Immature natural killer cell (primary cell): Measurements from ENCODE around the gene HELT. TPM values are rescaled to one million over a fixed set of nuclear protein-coding genes. Genes with fewer than 3 reads are reported as not detected.
A peak's percentile ranks its signal among the peaks of the same experiment; 100 is the strongest.
"Not testable (repeated sequence)": the region's sequence is repeated elsewhere in the genome, so short reads cannot be mapped to it uniquely, and the experiment has no call there.

Experiments
- DNase-seq, 3 donors: peaks; one replicate each; pipeline ENCODE4 v3.0.0; 2022; ENCODE audit warnings: mixed read lengths in 1 of 3
- H3K27ac Mint-ChIP-seq, 6 donors: one replicate each; pipeline ENCODE4 v1.8.0; 2020; ENCODE audit warnings: mixed read lengths in 6 of 6, mild to moderate bottlenecking in 5 of 6, inconsistent platforms in 4 of 6, moderate library complexity in 3 of 6
- H3K27me3 Mint-ChIP-seq, 3 donors: one replicate each; pipeline ENCODE4 v1.8.0; 2020 to 2021; ENCODE audit warnings: low read depth in 3 of 3, mild to moderate bottlenecking in 3 of 3, mixed read lengths in 3 of 3, moderate library complexity in 3 of 3, inconsistent platforms in 1 of 3
- H3K36me3 Mint-ChIP-seq, 3 donors: one replicate each; pipeline ENCODE4 v1.8.0; 2020; ENCODE audit warnings: mixed read lengths in 3 of 3, inconsistent platforms in 2 of 3, mild to moderate bottlenecking in 2 of 3
- H3K4me1 Mint-ChIP-seq, 2 donors: one replicate each; pipeline ENCODE4 v1.8.0; 2020; ENCODE audit warnings: inconsistent platforms in 2 of 2, mild to moderate bottlenecking in 2 of 2, mixed read lengths in 2 of 2, moderate library complexity in 1 of 2
- H3K4me3 Mint-ChIP-seq, 5 donors: one replicate each; pipeline ENCODE4 v1.8.0; 2020; ENCODE audit warnings: mild to moderate bottlenecking in 5 of 5, mixed read lengths in 5 of 5, inconsistent platforms in 3 of 5, moderate library complexity in 3 of 5
- H3K9me3 Mint-ChIP-seq, 6 donors: one replicate each; pipeline ENCODE4 v1.8.0; 2020; ENCODE audit warnings: mild to moderate bottlenecking in 6 of 6, mixed read lengths in 6 of 6, inconsistent platforms in 4 of 6, moderate library complexity in 3 of 6
- polyA plus RNA-seq, 3 donors: library from polyadenylated mRNA; unstranded; fragments of 300-500 nt; fragmentation: Illumina TruSeq; gene quantifications; one replicate each; pipeline ENCODE4 v1.2.3, GENCODE V29; 2021

Gene HELT
- polyA plus RNA-seq, 3 donors from 2014 or later = not detected

- H3K4me1 Mint-ChIP-seq, H3K4me3 Mint-ChIP-seq, DNase-seq, H3K27me3 Mint-ChIP-seq, H3K9me3 Mint-ChIP-seq, H3K36me3 Mint-ChIP-seq, H3K27ac Mint-ChIP-seq: not testable (repeated sequence)
Observed at GRCh38 chr4:184990131-184990530, 28.2 kb upstream of the HELT start.

GRCh38 chr4:184991860-184992259 lies 26.4 kb upstream of the HELT start:
- peaks cover 0 to 3% (median 0%) of the 10 kb centered on the region in 3 donors for H3K27me3 Mint-ChIP-seq
- no peak overlapping the region for H3K27ac Mint-ChIP-seq
- no peak overlapping the region for H3K4me3 Mint-ChIP-seq
- no peaks in the 10 kb centered on the region for H3K36me3 Mint-ChIP-seq
- no peaks in the 10 kb centered on the region for H3K9me3 Mint-ChIP-seq
- no peaks in the 10 kb centered on the region for H3K4me1 Mint-ChIP-seq
- DNase-seq = no peak

DNA sequence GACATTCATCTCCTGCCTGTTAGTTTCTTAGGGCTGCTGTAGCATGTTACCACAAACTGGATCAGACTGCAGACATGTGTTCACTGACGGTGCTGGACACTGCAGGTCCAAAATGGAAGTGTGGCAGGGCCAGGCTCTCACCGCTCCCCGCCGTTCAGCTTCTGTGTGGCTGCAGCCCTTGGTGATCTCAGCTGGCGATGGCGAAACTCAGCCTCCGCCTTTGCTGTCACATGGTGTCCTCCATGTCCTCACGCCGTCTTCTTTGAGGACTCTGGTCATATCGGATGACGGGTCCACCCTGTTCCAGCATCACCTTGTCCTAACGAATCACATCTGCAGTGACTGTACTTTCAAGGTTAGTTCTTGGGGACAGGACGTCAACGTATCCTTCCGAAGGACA lies 25.9 kb upstream of the HELT start:
- H3K4me1 Mint-ChIP-seq = no peaks in the 10 kb centered on the region
- DNase-seq = no peak
- H3K9me3 Mint-ChIP-seq = no peaks in the 10 kb centered on the region
- H3K36me3 Mint-ChIP-seq = no peaks in the 10 kb centered on the region
- peaks cover 0 to 3% (median 0%) of the 10 kb centered on the region in 3 donors for H3K27me3 Mint-ChIP-seq
- H3K4me3 Mint-ChIP-seq = no peak overlapping the region
- H3K27ac Mint-ChIP-seq = no peak overlapping the region

- Mint-ChIP-seq H3K27ac (no peak overlapping the region), H3K9me3 (no peaks in the 10 kb centered on the region), H3K36me3 (no peaks in the 10 kb centered on the region), H3K4me3 (no peak overlapping the region), H3K27me3 (peaks cover 0 to 3% (median 0%) of the 10 kb centered on the region in 3 donors), H3K4me1 (no peaks in the 10 kb centered on the region)
- no peak for DNase-seq
Observed at GRCh38 chr4:184993247-184993646, 25.0 kb upstream of the HELT start.

DNA sequence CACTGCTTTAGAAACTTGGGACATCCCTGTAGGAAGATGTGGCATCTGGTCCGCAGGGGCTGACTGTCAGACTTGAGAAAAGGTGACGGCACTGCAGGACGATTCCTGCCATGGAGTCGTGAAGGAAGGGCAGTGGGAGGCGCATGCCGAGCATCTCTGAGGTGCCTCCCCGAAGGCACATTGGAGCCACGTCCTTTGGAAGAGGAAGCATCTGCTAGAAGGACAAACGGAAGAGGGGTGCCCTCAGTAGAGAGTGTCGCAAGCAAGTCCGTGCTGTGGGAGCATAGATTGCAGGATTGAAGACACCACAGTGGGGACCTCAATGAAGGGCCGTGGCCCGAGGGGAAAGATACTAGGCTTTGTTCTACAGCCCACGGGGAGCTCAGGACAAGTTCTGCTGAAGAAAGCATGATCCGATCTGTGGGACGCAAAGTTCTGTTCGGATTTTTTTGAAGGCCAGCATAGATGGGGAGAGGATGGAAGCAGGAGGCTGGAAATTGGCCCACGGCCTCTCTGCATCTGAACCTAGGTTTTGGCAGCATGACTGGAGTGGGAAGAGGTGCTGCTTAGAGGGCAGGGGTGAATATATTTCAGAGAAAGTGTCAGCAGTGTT lies 24.2 kb upstream of the HELT start:
- H3K36me3 Mint-ChIP-seq = no peaks in the 10 kb centered on the region
- H3K9me3 Mint-ChIP-seq = no peaks in the 10 kb centered on the region
- H3K4me1 Mint-ChIP-seq = no peaks in the 10 kb centered on the region
- DNase-seq = no peak
- no peak overlapping the region for H3K4me3 Mint-ChIP-seq
- H3K27ac Mint-ChIP-seq = no peak overlapping the region
- H3K27me3 Mint-ChIP-seq = peaks cover 0 to 3% (median 0%) of the 10 kb centered on the region in 3 donors

- DNase-seq = no peak
Observed at GRCh38 chr4:184994623-184995010, 23.7 kb upstream of the HELT start.

DNA sequence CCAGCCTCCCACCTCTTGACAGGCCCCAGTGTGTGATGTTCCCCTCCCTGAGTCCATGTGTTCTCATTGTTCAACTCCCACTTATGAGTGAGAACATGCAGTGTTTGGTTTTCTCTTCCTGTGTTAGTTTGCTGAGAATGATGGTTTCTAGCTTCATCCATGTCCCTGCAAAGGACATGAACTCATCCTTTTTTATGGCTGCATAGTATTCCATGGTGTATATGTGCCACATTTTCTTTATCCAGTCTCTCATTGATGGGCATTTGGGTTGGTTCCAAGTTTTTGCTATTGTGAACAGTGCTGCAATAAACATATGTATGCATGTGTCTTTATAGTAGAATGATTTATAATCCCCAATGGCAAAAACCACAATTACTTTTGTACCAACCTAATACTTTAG lies 20.6 kb upstream of the HELT start:
- not testable (repeated sequence) for H3K36me3 Mint-ChIP-seq, H3K4me3 Mint-ChIP-seq, DNase-seq

More at GRCh38 chr4:184994623-184995010, 23.7 kb upstream of the HELT start:
- Mint-ChIP-seq H3K27ac (no peak overlapping the region), H3K27me3 (peaks cover 0 to 3% (median 0%) of the 10 kb centered on the region in 3 donors), H3K36me3 (no peaks in the 10 kb centered on the region), H3K9me3 (no peaks in the 10 kb centered on the region), H3K4me3 (no peak overlapping the region), H3K4me1 (no peaks in the 10 kb centered on the region)

GRCh38 chr4:185002784-185003183 lies 15.5 kb upstream of the HELT start:
- Mint-ChIP-seq H3K4me3 (no peak overlapping the region), H3K4me1 (peaks cover 4 to 8% of the 10 kb centered on the region in 2 donors), H3K27me3 (peaks cover 4 to 16% (median 11%) of the 10 kb centered on the region in 3 donors), H3K9me3 (no peaks in the 10 kb centered on the region), H3K36me3 (no peaks in the 10 kb centered on the region), H3K27ac (no peak overlapping the region)
- DNase-seq = no peak

More for the DNA sequence above, 20.6 kb upstream of the HELT start:
- H3K9me3 Mint-ChIP-seq, H3K4me1 Mint-ChIP-seq, H3K27ac Mint-ChIP-seq, H3K27me3 Mint-ChIP-seq: not testable (repeated sequence)

GRCh38 chr4:185003596-185004351 lies 14.5 kb upstream of the HELT start:
- Mint-ChIP-seq H3K4me3 (no peak overlapping the region), H3K4me1 (peaks cover 4 to 8% of the 10 kb centered on the region in 2 donors), H3K27me3 (peaks cover 4 to 22% (median 11%) of the 10 kb centered on the region in 3 donors), H3K36me3 (no peaks in the 10 kb centered on the region), H3K9me3 (no peaks in the 10 kb centered on the region), H3K27ac (no peak overlapping the region)
- DNase-seq = no peak

- Mint-ChIP-seq H3K4me1 (peaks cover 4 to 8% of the 10 kb centered on the region in 2 donors), H3K9me3 (no peaks in the 10 kb centered on the region), H3K4me3 (peak overlapping the region in 2 of 5 donors; percentile 36 to 61), H3K27me3 (peaks cover 6 to 22% (median 11%) of the 10 kb centered on the region in 3 donors), H3K27ac (no peak overlapping the region), H3K36me3 (no peaks in the 10 kb centered on the region)
- DNase-seq = no peak
Observed at GRCh38 chr4:185004562-185005218, 13.6 kb upstream of the HELT start.

- H3K36me3 Mint-ChIP-seq = no peaks in the 10 kb centered on the region
- H3K4me3 Mint-ChIP-seq = peak overlapping the region in 3 of 5 donors; percentile 22 to 61 (median 36)
- H3K9me3 Mint-ChIP-seq = no peaks in the 10 kb centered on the region
- H3K27ac Mint-ChIP-seq = no peak overlapping the region
- peak; percentile 39 to 58 (median 39) for DNase-seq
- peaks cover 7 to 18% (median 11%) of the 10 kb centered on the region in 3 donors for H3K27me3 Mint-ChIP-seq
- peaks cover 4 to 8% of the 10 kb centered on the region in 2 donors for H3K4me1 Mint-ChIP-seq
Observed at GRCh38 chr4:185005219-185005819, 13.0 kb upstream of the HELT start.

GRCh38 chr4:185011408-185011807 lies 6.9 kb upstream of the HELT start:
- Mint-ChIP-seq H3K4me3 (no peak overlapping the region), H3K36me3 (no peaks in the 10 kb centered on the region), H3K9me3 (no peaks in the 10 kb centered on the region), H3K27ac (no peak overlapping the region), H3K27me3 (peaks cover 10 to 36% (median 11%) of the 10 kb centered on the region in 3 donors), H3K4me1 (no peaks in the 10 kb centered on the region)
- no peak for DNase-seq

- no peak for DNase-seq
- no peak overlapping the region for H3K4me3 Mint-ChIP-seq
- H3K27ac Mint-ChIP-seq = no peak overlapping the region
- no peaks in the 10 kb centered on the region for H3K4me1 Mint-ChIP-seq
- no peaks in the 10 kb centered on the region for H3K9me3 Mint-ChIP-seq
- H3K27me3 Mint-ChIP-seq = peaks cover 5 to 34% (median 11%) of the 10 kb centered on the region in 3 donors
- H3K36me3 Mint-ChIP-seq = no peaks in the 10 kb centered on the region
Observed at GRCh38 chr4:185013417-185014125, 4.7 kb upstream of the HELT start.
